Hepatocyte (in vitro differentiated cells): ENCODE measurements around the gene UTP25. TPM values are rescaled to one million over a fixed set of nuclear protein-coding genes. Genes with fewer than 3 reads are reported as not detected.

ENCODE experiments used
- DNase-seq: peaks from one replicate; pipeline ENCODE4 v3.0.0-alpha.2; 2016; ENCODE audit warnings: low spot score
- H2AFZ ChIP-seq: fragments of 200-600 bp; sonication (generic); 2 replicates; pipeline ENCODE4 v1.6.0; 2016; ENCODE audit warnings: antibody characterized with exemption, mild to moderate bottlenecking
- H3K27ac ChIP-seq: fragments of 200-600 bp; sonication (generic); 2 replicates; pipeline ENCODE4 v1.5.1; 2016; ENCODE audit warnings: mild to moderate bottlenecking
- H3K27me3 ChIP-seq: fragments of 200-600 bp; sonication (generic); 2 replicates; pipeline ENCODE4 v1.6.1; 2016
- H3K36me3 ChIP-seq: fragments of 200-600 bp; sonication (generic); replicated peaks from 2 replicates; pipeline ENCODE4 v1.5.1; 2016; ENCODE audit warnings: low read depth; ENCODE audit not compliant: insufficient read depth
- H3K4me1 ChIP-seq: fragments of 200-600 bp; sonication (generic); 2 replicates; pipeline ENCODE4 v1.5.1; 2016; ENCODE audit warnings: mild to moderate bottlenecking, moderate library complexity; ENCODE audit not compliant: insufficient read depth
- H3K4me2 ChIP-seq: fragments of 200-600 bp; sonication (generic); 2 replicates; pipeline ENCODE4 v1.6.0; 2016
- H3K4me3 ChIP-seq: fragments of 200-600 bp; sonication (generic); 2 replicates; pipeline ENCODE4 v1.5.1; 2016; ENCODE audit warnings: mild to moderate bottlenecking
- H3K79me2 ChIP-seq: fragments of 200-600 bp; sonication (generic); 2 replicates; pipeline ENCODE4 v1.6.0; 2017; ENCODE audit warnings: mild to moderate bottlenecking
- H3K9me2 ChIP-seq: fragments of 200-600 bp; sonication (generic); replicated peaks from 2 replicates; pipeline ENCODE4 v1.6.0; 2017; ENCODE audit warnings: mild to moderate bottlenecking; ENCODE audit not compliant: insufficient read depth
- H3K9me3 ChIP-seq: fragments of 200-600 bp; sonication (generic); 2 replicates; pipeline ENCODE4 v1.5.1; 2016; ENCODE audit warnings: low read depth, mild to moderate bottlenecking
- H4K20me1 ChIP-seq: fragments of 200-600 bp; sonication (generic); 2 replicates; pipeline ENCODE4 v1.6.0; 2016; ENCODE audit warnings: mild to moderate bottlenecking; ENCODE audit not compliant: insufficient read depth, poor library complexity, severe bottlenecking
- CTCF ChIP-seq: fragments of 200-600 bp; sonication (generic); IDR thresholded peaks from 2 replicates; pipeline ENCODE4 v1.5.1; 2016; ENCODE audit warnings: antibody characterized with exemption, mild to moderate bottlenecking; ENCODE audit not compliant: poor library complexity
- EZH2 ChIP-seq: fragments of 200-600 bp; sonication (generic); IDR thresholded peaks from 2 replicates; pipeline ENCODE4 v1.6.1; 2016; ENCODE audit warnings: antibody characterized with exemption, mild to moderate bottlenecking, borderline replicate concordance
- EZH2phosphoT487 ChIP-seq: fragments of 200-600 bp; sonication (generic); IDR thresholded peaks from one replicate; pipeline ENCODE4 v1.6.1; 2018; ENCODE audit warnings: antibody characterized with exemption, mild to moderate bottlenecking, low read depth, moderate library complexity; ENCODE audit not compliant: unreplicated experiment, severe bottlenecking
- WGBS: methylation state at CpG from one replicate; pipeline ENCODE4 v1.1.6; 2016; ENCODE audit warnings: low lambda C conversion rate; ENCODE audit errors: missing lambda C conversion rate; 5-methylcytosine and 5-hydroxymethylcytosine counted together
- polyA plus RNA-seq: library from polyadenylated mRNA; unstranded; fragments of >200 nt; fragmentation: Nextera tagmentation; extraction: Ambion mirVana; gene quantifications from 2 replicates; pipeline ENCODE4 v1.2.1, GENCODE V29; 2016
- total RNA-seq: library from RNA; depleted of rRNA; stranded (reverse); fragments of >200 nt; gene quantifications from 2 replicates; pipeline ENCODE4 v1.2.3, GENCODE V29; 2014

UTP25 gene
- total and polyA plus RNA-seq, 2 experiments from 2014 or later = 3.2 to 8.0 TPM

GRCh38 chr1:209880031-209880430, 52.3 kb downstream of the UTP25 start:
- peaks cover 12% of the 10 kb centered on the region for H3K27me3 ChIP-seq
- H2AFZ ChIP-seq = no peak overlapping the region
- no peaks in the 10 kb centered on the region for H3K79me2 ChIP-seq
- TF ChIP-seq CTCF = no peak
- TF ChIP-seq EZH2phosphoT487 = no peak
- no peak for TF ChIP-seq EZH2
- no peak overlapping the region for H3K27ac ChIP-seq
- H3K36me3 ChIP-seq = no peaks in the 10 kb centered on the region
- H3K9me2 ChIP-seq = no peaks in the 10 kb centered on the region
- DNase-seq = no peak
- H3K4me3 ChIP-seq = no peak overlapping the region
- H4K20me1 ChIP-seq = no peaks in the 10 kb centered on the region
- H3K4me1 ChIP-seq = peaks cover 3% of the 10 kb centered on the region
- H3K9me3 ChIP-seq = no peaks in the 10 kb centered on the region
- 73% methylated on average over 3 of the region's 3 CpGs for WGBS
- no peak overlapping the region for H3K4me2 ChIP-seq

DNA sequence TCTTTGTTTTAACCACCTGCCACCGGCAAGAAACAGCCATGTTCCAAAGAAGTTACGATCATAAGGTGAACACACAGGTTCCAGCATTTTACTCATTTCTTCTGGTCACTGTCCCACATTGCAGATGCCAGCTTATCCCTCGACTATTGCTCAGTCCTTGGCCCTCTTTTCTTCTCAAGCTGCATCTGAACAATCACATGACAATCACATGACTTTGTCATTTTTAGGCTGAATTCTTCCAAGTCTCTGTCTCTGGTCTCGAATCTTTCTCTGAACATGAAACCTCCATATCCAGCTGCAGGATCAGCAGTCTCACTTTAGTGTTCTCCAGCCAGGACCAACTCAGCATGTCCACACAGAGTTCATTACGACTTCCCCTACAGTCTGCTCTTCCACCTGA, 53.8 kb downstream of the UTP25 start:
- H2AFZ ChIP-seq = no peak overlapping the region

GRCh38 chr1:209882286-209882685, 54.5 kb downstream of the UTP25 start:
- DNase-seq = no peak

More for the DNA sequence above, 53.8 kb downstream of the UTP25 start:
- DNase-seq = no peak
- H3K4me3 ChIP-seq = no peak overlapping the region
- no peak overlapping the region for H3K4me2 ChIP-seq
- H4K20me1 ChIP-seq = no peaks in the 10 kb centered on the region
- H3K79me2 ChIP-seq = no peaks in the 10 kb centered on the region
- H3K36me3 ChIP-seq = no peaks in the 10 kb centered on the region
- no peaks in the 10 kb centered on the region for H3K9me3 ChIP-seq
- H3K27ac ChIP-seq = no peak overlapping the region
- H3K9me2 ChIP-seq = no peaks in the 10 kb centered on the region
- H3K4me1 ChIP-seq = peaks cover 3% of the 10 kb centered on the region
- H3K27me3 ChIP-seq = peaks cover 12% of the 10 kb centered on the region
- no peak for TF ChIP-seq EZH2
- TF ChIP-seq EZH2phosphoT487 = no peak
- TF ChIP-seq CTCF = no peak
- WGBS = 79% methylated on average over 5 of the region's 5 CpGs

More at GRCh38 chr1:209882286-209882685, 54.5 kb downstream of the UTP25 start:
- Histone ChIP-seq H3K27me3 (peaks cover 12% of the 10 kb centered on the region), H3K9me3 (no peaks in the 10 kb centered on the region), H2AFZ (no peak overlapping the region), H3K27ac (no peak overlapping the region), H3K4me1 (peaks cover 3% of the 10 kb centered on the region), H3K36me3 (no peaks in the 10 kb centered on the region), H3K9me2 (no peaks in the 10 kb centered on the region), H3K4me2 (no peak overlapping the region), H4K20me1 (no peaks in the 10 kb centered on the region), H3K79me2 (no peaks in the 10 kb centered on the region), H3K4me3 (no peak overlapping the region)
- TF ChIP-seq EZH2 = no peak
- TF ChIP-seq EZH2phosphoT487 = no peak
- TF ChIP-seq CTCF = no peak
- 89% methylated on average over 3 of the region's 3 CpGs for WGBS
